Testis (tissue), 3 donors: ENCODE measurements around the gene PKHD1. TPM values are rescaled to one million over a fixed set of nuclear protein-coding genes. Genes with fewer than 3 reads are reported as not detected.

ENCODE experiments used
- DNase-seq: peaks from one replicate; pipeline ENCODE4 v3.0.0-alpha.2; 2019
- H3K27ac ChIP-seq, 2 donors: fragments of 200-600 bp; sonication (generic); one replicate each; pipeline ENCODE4 v1.5.1; 2019
- H3K27me3 ChIP-seq: fragments of 200-600 bp; sonication (generic); one replicate; pipeline ENCODE4 v1.5.1; 2019
- H3K36me3 ChIP-seq: fragments of 200-600 bp; sonication (generic); one replicate; pipeline ENCODE4 v1.5.1; 2017; ENCODE audit warnings: low read depth; ENCODE audit errors: missing control alignments
- H3K4me1 ChIP-seq: fragments of 200-600 bp; sonication (generic); one replicate; pipeline ENCODE4 v1.5.1; 2019
- H3K4me3 ChIP-seq, 2 donors: fragments of 200-600 bp; sonication (generic); one replicate each; pipeline ENCODE4 v1.5.1; 2017 to 2019
- H3K9me3 ChIP-seq: fragments of 200-600 bp; sonication (generic); one replicate; pipeline ENCODE4 v1.5.1; 2017
- POLR2A ChIP-seq: fragments of 450-650 bp; IDR thresholded peaks from one replicate; pipeline ENCODE4 v1.6.1; 2017; ENCODE audit warnings: antibody characterized with exemption, mild to moderate bottlenecking, moderate library complexity
- WGBS, 2 donors: methylation state at CpG; one replicate each; pipeline ENCODE4 v1.1.5; 2018; 5-methylcytosine and 5-hydroxymethylcytosine counted together
- intact Hi-C: fragments of 100-400 bp; cut with DNase I; formaldehyde crosslinking; loops from one replicate; pipeline ENCODE4 v1.15.1; 2023; ENCODE audit warnings: low total_unique reads
- polyA plus RNA-seq: library from polyadenylated mRNA; stranded (reverse); fragments of 350-450 nt; fragmentation: Illumina TruSeq; extraction: RNeasy Lipid Tissue Mini Kit (QIAGEN cat#74804); gene quantifications from one replicate; pipeline ENCODE4 v1.2.3, GENCODE V29; 2014; ENCODE audit warnings: low read depth, low replicate concordance; ENCODE audit not compliant: insufficient read depth
- total RNA-seq, 2 donors: library from RNA; depleted of rRNA; stranded (reverse); fragments of >200 nt; gene quantifications; one replicate each; pipeline ENCODE4 v1.2.3, GENCODE V29; 2016
- TF ChIP-seq, protein P1 (sequence below), 3 experiments: fragments of 450-650 bp in 2 of 3; fragments of 200-600 bp in 1 of 3; sonication (generic) in 1 of 3; IDR thresholded peaks; one replicate each; pipeline ENCODE4 v1.5.1; 2016 to 2019; ENCODE audit warnings: antibody characterized with exemption in 3 of 3, mild to moderate bottlenecking in 2 of 3, moderate library complexity in 1 of 3

Gene PKHD1
- total and polyA plus RNA-seq, 3 donors from 2014 or later, result 1.3 to 2.3 (median 1.7) TPM

DNA sequence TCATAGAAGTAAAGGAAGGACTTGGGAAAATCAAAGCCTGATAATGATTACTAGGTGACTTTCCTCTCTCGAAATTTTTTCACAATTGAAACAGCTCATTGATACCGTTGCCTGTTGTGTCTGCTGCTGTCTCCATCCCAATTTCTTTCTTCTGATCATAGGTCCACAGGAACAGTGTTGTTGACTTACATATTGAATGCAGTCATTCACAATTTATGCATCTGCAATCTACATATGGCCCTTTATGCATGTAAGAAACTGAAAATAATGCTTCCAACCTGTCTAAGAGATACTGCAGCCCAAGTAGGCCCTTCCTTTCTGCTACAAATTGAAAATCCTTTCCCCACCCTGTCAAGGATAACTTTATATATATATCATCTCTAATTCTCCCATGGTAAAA, 381.3 kb downstream of the PKHD1 start:
- H3K27me3 ChIP-seq, result no peaks in the 10 kb centered on the region
- no peaks in the 10 kb centered on the region for H3K4me1 ChIP-seq
- TF ChIP-seq POLR2A, result no peak
- TF ChIP-seq, protein P1, sequence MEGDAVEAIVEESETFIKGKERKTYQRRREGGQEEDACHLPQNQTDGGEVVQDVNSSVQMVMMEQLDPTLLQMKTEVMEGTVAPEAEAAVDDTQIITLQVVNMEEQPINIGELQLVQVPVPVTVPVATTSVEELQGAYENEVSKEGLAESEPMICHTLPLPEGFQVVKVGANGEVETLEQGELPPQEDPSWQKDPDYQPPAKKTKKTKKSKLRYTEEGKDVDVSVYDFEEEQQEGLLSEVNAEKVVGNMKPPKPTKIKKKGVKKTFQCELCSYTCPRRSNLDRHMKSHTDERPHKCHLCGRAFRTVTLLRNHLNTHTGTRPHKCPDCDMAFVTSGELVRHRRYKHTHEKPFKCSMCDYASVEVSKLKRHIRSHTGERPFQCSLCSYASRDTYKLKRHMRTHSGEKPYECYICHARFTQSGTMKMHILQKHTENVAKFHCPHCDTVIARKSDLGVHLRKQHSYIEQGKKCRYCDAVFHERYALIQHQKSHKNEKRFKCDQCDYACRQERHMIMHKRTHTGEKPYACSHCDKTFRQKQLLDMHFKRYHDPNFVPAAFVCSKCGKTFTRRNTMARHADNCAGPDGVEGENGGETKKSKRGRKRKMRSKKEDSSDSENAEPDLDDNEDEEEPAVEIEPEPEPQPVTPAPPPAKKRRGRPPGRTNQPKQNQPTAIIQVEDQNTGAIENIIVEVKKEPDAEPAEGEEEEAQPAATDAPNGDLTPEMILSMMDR (IDR thresholded peaks at IDR 0.05), result no peak
- H3K4me3 ChIP-seq, result no peak overlapping the region
- no peaks in the 10 kb centered on the region for H3K36me3 ChIP-seq
- WGBS, 2 donors, result 83 to 85% methylated on average over 2 of the region's 2 CpGs
- H3K9me3 ChIP-seq, result no peaks in the 10 kb centered on the region
- H3K27ac ChIP-seq, result no peak overlapping the region
- intact Hi-C loops, result no loop called here
- no peak for DNase-seq

DNA sequence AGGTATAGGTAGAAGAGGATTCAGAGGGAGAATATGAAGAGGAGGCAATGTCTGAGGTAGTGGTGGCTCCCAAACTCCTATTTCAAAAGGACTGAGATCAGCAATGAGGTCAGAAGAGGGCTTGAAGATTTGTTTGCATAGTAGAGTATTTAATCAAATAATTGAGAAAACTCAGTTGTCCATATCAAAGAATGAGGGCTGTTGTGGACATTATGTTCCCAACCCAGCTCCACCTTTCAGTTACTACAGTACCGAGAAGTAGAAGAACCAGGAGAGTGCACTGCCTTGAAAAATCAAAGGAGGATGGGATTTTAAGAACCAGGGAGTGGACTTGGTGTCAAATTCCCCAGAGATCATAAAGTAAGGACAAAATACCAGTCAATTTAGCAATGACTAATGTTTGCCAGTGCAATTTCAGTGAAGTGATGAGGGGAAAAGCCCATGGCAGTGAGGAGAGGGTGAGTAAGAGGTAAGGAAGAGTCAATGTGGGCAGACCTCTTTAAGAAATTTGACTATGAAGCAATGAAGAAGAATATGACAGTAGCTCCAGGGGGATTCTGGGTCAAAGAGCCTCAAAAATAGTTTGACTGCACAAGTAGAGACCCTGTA, 382.4 kb downstream of the PKHD1 start:
- H3K36me3 ChIP-seq, result no peaks in the 10 kb centered on the region
- TF ChIP-seq POLR2A, result no peak
- TF ChIP-seq, protein P1 (IDR thresholded peaks at IDR 0.05), result no peak
- no peaks in the 10 kb centered on the region for H3K9me3 ChIP-seq
- intact Hi-C loops, result no loop called here
- no peak overlapping the region for H3K27ac ChIP-seq
- H3K4me1 ChIP-seq, result no peaks in the 10 kb centered on the region
- no peak overlapping the region for H3K4me3 ChIP-seq
- DNase-seq, result no peak
- WGBS, 2 donors, result 80 to 85% methylated on average over 1 of the region's 1 CpG
- H3K27me3 ChIP-seq, result no peaks in the 10 kb centered on the region

DNA sequence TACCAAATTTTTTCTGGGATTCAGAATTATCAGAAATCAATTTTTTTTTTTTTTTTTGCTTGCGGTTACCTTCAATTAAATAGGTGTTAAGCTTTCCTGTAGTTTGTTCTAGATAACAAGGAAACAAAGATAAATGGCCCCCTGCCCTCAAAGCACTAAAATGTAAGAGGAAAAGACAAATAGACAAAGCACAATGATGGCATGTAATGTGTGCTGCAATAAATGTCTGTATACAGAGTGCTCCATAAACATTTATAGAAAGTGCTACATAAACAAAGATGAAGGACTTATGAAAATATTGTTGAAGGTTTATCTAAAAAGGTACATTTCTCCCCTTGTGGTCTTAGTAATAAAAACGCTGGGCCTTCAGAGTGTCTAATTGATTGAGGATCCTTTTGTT, 384.6 kb downstream of the PKHD1 start:
- H3K4me1 ChIP-seq, result no peaks in the 10 kb centered on the region
- H3K4me3 ChIP-seq, result no peak overlapping the region
- H3K27me3 ChIP-seq, result no peaks in the 10 kb centered on the region
- no peak for DNase-seq
- 60 to 74% methylated on average over 2 of the region's 2 CpGs for WGBS, 2 donors
- intact Hi-C loops, result no loop called here
- H3K27ac ChIP-seq, result no peak overlapping the region
- no peaks in the 10 kb centered on the region for H3K36me3 ChIP-seq
- TF ChIP-seq, protein P1 (IDR thresholded peaks at IDR 0.05), result no peak
- no peak for TF ChIP-seq POLR2A
- H3K9me3 ChIP-seq, result no peaks in the 10 kb centered on the region

DNA sequence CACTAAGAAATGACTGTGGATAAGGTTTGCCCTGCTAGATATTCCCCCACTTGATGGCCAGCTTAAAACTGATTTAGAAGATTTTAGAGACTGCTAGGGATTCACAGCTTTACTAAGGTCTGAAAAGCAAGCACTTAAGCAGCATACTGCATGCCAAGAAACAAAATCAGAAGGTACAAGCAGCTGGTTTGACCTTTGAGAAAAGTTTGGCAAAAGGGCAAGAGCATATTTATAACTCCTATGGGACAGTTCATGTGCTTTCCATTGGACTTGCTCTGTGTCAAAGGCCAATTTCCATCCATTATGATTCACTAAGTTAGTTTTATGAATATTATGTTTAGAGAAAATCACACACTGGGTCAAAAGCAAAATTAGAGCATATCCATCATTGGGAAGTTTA, 402.8 kb downstream of the PKHD1 start:
- intact Hi-C loops, result no loop called here
- Histone ChIP-seq H3K27ac (no peak overlapping the region), H3K9me3 (no peaks in the 10 kb centered on the region), H3K4me1 (no peaks in the 10 kb centered on the region), H3K36me3 (no peaks in the 10 kb centered on the region), H3K27me3 (no peaks in the 10 kb centered on the region), H3K4me3 (no peak overlapping the region)
- no peak for DNase-seq
- no peak for TF ChIP-seq POLR2A

DNA sequence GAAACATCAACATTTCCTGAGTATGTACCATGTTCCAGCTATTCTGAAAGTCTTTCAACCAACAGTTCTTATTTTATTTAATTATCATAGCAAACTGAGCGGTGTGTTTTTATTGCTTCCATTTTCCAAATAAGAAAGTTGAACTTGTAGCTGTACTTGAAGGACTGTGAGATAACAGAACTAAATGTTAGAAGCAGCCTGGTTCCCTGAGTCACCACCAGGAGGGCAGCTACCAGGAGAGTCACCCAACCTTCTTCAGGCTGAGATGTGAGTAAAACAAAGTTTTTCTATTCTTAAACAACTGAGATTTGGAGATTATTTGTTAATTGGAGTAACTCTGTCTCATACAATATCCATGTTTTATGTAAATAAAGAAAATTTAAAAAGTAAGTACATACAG, 403.4 kb downstream of the PKHD1 start:
- intact Hi-C loops, result no loop called here
- Histone ChIP-seq H3K9me3 (no peaks in the 10 kb centered on the region), H3K27me3 (no peaks in the 10 kb centered on the region), H3K4me3 (no peak overlapping the region), H3K36me3 (no peaks in the 10 kb centered on the region), H3K27ac (no peak overlapping the region), H3K4me1 (no peaks in the 10 kb centered on the region)
- WGBS, 2 donors, result 88 to 90% methylated on average over 1 of the region's 1 CpG
- TF ChIP-seq, protein P1 (IDR thresholded peaks at IDR 0.05), result no peak
- TF ChIP-seq POLR2A, result no peak
- no peak for DNase-seq
